H1 (cell line): Measurements from ENCODE around the gene ENOSF1. TPM values are rescaled to one million over a fixed set of nuclear protein-coding genes. Genes with fewer than 3 reads are reported as not detected.

ENCODE experiments used
- CTCF ChIA-PET: fragments of 300-600 bp; sonication (Branson Sonifier 250); formaldehyde crosslinking; loops from one replicate; lab custom pipeline; 2021; ENCODE audit not compliant: partially characterized antibody; lab: Charles Lee
- POLR2A ChIA-PET: fragments of 300-600 bp; sonication (Branson Sonifier 250); formaldehyde crosslinking; loops from one replicate; lab custom pipeline; 2021; ENCODE audit warnings: inconsistent platforms; ENCODE audit not compliant: partially characterized antibody; lab: Charles Lee
- DNase-seq, 2 experiments: peaks; one replicate each; pipeline versions ENCODE4 v3.0.0 to v3.0.0-alpha.2; 2010 to 2022; ENCODE audit warnings: low spot score in 2 of 2, low read depth in 1 of 2, mixed read lengths in 1 of 2
- FAIRE-seq: peaks from 2 replicates; lab custom pipeline; 2011; peaks lifted over from hg19 to GRCh38; lab: Jason Lieb, UNC
- H2AFZ ChIP-seq: 2 replicates; pipeline ENCODE4 v1.8.1; 2012; ENCODE audit warnings: low read length, inconsistent platforms
- H2AK5ac ChIP-seq: 2 replicates; pipeline ENCODE4 v1.6.1; 2013; ENCODE audit warnings: low read depth, low read length
- H2BK120ac ChIP-seq: replicated peaks from 2 replicates; pipeline ENCODE3; 2013; ENCODE audit warnings: low read depth, low read length, inconsistent platforms
- H2BK12ac ChIP-seq: 2 replicates; pipeline ENCODE4 v1.6.1; 2013; ENCODE audit warnings: low read depth, low read length
- H2BK15ac ChIP-seq: 2 replicates; pipeline ENCODE4 v1.6.1; 2013; ENCODE audit warnings: low read length
- H2BK20ac ChIP-seq: 2 replicates; pipeline ENCODE4 v1.6.1; 2013; ENCODE audit warnings: low read length
- H2BK5ac ChIP-seq: 2 replicates; pipeline ENCODE4 v1.6.1; 2013; ENCODE audit warnings: low read depth, low read length
- H3K14ac ChIP-seq: 2 replicates; pipeline ENCODE4 v1.6.1; 2013; ENCODE audit warnings: inconsistent platforms; ENCODE audit not compliant: insufficient read length
- H3K18ac ChIP-seq: 2 replicates; pipeline ENCODE4 v1.6.1; 2013; ENCODE audit warnings: low read length; ENCODE audit errors: extremely low read depth
- H3K23ac ChIP-seq: 2 replicates; pipeline ENCODE4 v1.6.1; 2013; ENCODE audit warnings: inconsistent platforms; ENCODE audit not compliant: insufficient read length
- H3K23me2 ChIP-seq: 2 replicates; pipeline ENCODE4 v1.6.1; 2013; ENCODE audit warnings: low read depth, low read length
- H3K27ac ChIP-seq: 2 replicates; pipeline ENCODE4 v1.6.1; 2011; ENCODE audit warnings: low read depth, low read length, inconsistent platforms
- H3K27me3 ChIP-seq, 4 experiments: replicated peaks in 1 of 4; 1 replicate in 1 of 4; 2 replicates in 3 of 4; pipeline versions ENCODE4 v1.6.1 to v1.8.1; 2011 to 2013; ENCODE audit warnings: low read length in 3 of 4, mild to moderate bottlenecking in 3 of 4, inconsistent platforms in 2 of 4, mixed read lengths in 2 of 4, moderate library complexity in 1 of 4; ENCODE audit not compliant: control insufficient read depth in 3 of 4, insufficient read depth in 3 of 4; ENCODE audit errors: extremely low read depth in 1 of 4
- H3K36me3 ChIP-seq, 4 experiments: 2 replicates each; pipeline versions ENCODE4 v1.6.1 to v1.8.1; 2011 to 2013; ENCODE audit warnings: mild to moderate bottlenecking in 4 of 4, low read length in 3 of 4, moderate library complexity in 2 of 4, control low read depth in 1 of 4, inconsistent platforms in 1 of 4; ENCODE audit not compliant: insufficient read depth in 4 of 4, control insufficient read depth in 2 of 4
- H3K4ac ChIP-seq: replicated peaks from 2 replicates; pipeline ENCODE3; 2013; ENCODE audit warnings: low read length, low read depth, mixed read lengths, inconsistent platforms; ENCODE audit not compliant: insufficient read length
- H3K4me1 ChIP-seq, 4 experiments: replicated peaks in 1 of 4; 1 replicate in 1 of 4; 2 replicates in 3 of 4; pipeline versions ENCODE4 v1.6.1 to v1.8.1; 2011 to 2013; ENCODE audit warnings: low read length in 3 of 4, inconsistent platforms in 2 of 4, mixed read lengths in 1 of 4; ENCODE audit not compliant: insufficient read depth in 4 of 4, control insufficient read depth in 3 of 4
- H3K4me2 ChIP-seq, 2 experiments: 2 replicates each; pipeline versions ENCODE4 v1.6.1 to v1.8.1; 2011 to 2013; ENCODE audit warnings: low read depth in 2 of 2, low read length in 2 of 2, control low read depth in 1 of 2, inconsistent platforms in 1 of 2, mild to moderate bottlenecking in 1 of 2; ENCODE audit not compliant: insufficient read depth in 1 of 2
- H3K4me3 ChIP-seq, 4 experiments: fragments of 200-600, 300-600 bp in 1 of 4; sonication (generic), shearing (Covaris generic), sonication (Bioruptor Twin) in 1 of 4; 2 replicates each; pipeline versions ENCODE4 v1.5.1 to v1.8.1; 2011 to 2016; ENCODE audit warnings: low read length in 4 of 4, low read depth in 3 of 4, control low read depth in 2 of 4, inconsistent platforms in 2 of 4, mild to moderate bottlenecking in 2 of 4, mixed read lengths in 1 of 4, moderate library complexity in 1 of 4; ENCODE audit not compliant: insufficient read depth in 2 of 4; ENCODE audit errors: extremely low read depth in 1 of 4
- H3K56ac ChIP-seq: replicated peaks from 2 replicates; pipeline ENCODE3; 2013; ENCODE audit warnings: low read depth, mild to moderate bottlenecking, mixed read lengths, low read length, inconsistent platforms; ENCODE audit not compliant: insufficient read length
- H3K79me1 ChIP-seq: 2 replicates; pipeline ENCODE4 v1.6.1; 2013; ENCODE audit warnings: low read depth, low read length, control low read depth
- H3K79me2 ChIP-seq, 2 experiments: 2 replicates each; pipeline versions ENCODE4 v1.6.1 to v1.8.1; 2012 to 2013; ENCODE audit warnings: low read length in 2 of 2, mild to moderate bottlenecking in 2 of 2, inconsistent platforms in 1 of 2; ENCODE audit not compliant: insufficient read depth in 2 of 2, control insufficient read depth in 1 of 2
- H3K9ac ChIP-seq, 4 experiments: replicated peaks in 1 of 4; 1 replicate in 1 of 4; 2 replicates in 3 of 4; pipeline versions ENCODE4 v1.6.1 to v1.8.1; 2011 to 2013; ENCODE audit warnings: low read depth in 3 of 4, low read length in 3 of 4, control low read depth in 2 of 4, mild to moderate bottlenecking in 2 of 4, moderate library complexity in 2 of 4, inconsistent platforms in 1 of 4; ENCODE audit errors: extremely low read depth in 1 of 4
- H3K9me3 ChIP-seq, 2 experiments: 2 replicates each; pipeline versions ENCODE4 v1.6.1 to v1.8.1; 2012 to 2013; ENCODE audit warnings: mild to moderate bottlenecking in 2 of 2, moderate library complexity in 2 of 2, control low read depth in 1 of 2, inconsistent platforms in 1 of 2, low read depth in 1 of 2, low read length in 1 of 2, mixed read lengths in 1 of 2; ENCODE audit not compliant: insufficient read depth in 2 of 2
- H4K20me1 ChIP-seq, 2 experiments: replicated peaks in 1 of 2; 2 replicates each; pipeline versions ENCODE3 to v1.8.1; 2011 to 2013; ENCODE audit warnings: inconsistent platforms in 2 of 2, low read length in 2 of 2, mild to moderate bottlenecking in 1 of 2; ENCODE audit not compliant: insufficient read depth in 2 of 2, control insufficient read depth in 1 of 2
- H4K5ac ChIP-seq: 2 replicates; pipeline ENCODE4 v1.6.1; 2013; ENCODE audit warnings: low read length, low read depth, mixed read lengths, inconsistent platforms; ENCODE audit not compliant: insufficient read length
- H4K8ac ChIP-seq: 2 replicates; pipeline ENCODE4 v1.8.0; 2013; ENCODE audit warnings: mild to moderate bottlenecking, moderate library complexity, low read length, inconsistent platforms; ENCODE audit not compliant: insufficient read depth; ENCODE audit errors: extremely low read depth
- H4K91ac ChIP-seq: replicated peaks from 2 replicates; pipeline ENCODE3; 2013; ENCODE audit warnings: low read length, mixed read lengths, inconsistent platforms; ENCODE audit not compliant: insufficient read length
- BRCA1 ChIP-seq: IDR thresholded peaks from 2 replicates; pipeline ENCODE4 v1.6.1; 2012; ENCODE audit warnings: low read depth, low read length, improper control_type of control experiment
- CREB1 ChIP-seq: IDR thresholded peaks from 2 replicates; pipeline ENCODE4 v1.6.1; 2012; ENCODE audit warnings: inconsistent platforms
- CTCF ChIP-seq, 3 experiments: IDR thresholded peaks; 1 replicate in 2 of 3; 2 replicates in 1 of 3; pipeline versions ENCODE4 v1.5.1 to v1.6.1; 2011; ENCODE audit warnings: low read length in 3 of 3, mild to moderate bottlenecking in 3 of 3, inconsistent platforms in 2 of 3, low read depth in 1 of 3, moderate library complexity in 1 of 3; ENCODE audit not compliant: insufficient read depth in 1 of 3; ENCODE audit errors: control extremely low read depth in 1 of 3
- HDAC6 ChIP-seq: IDR thresholded peaks from one replicate; pipeline ENCODE4 v1.7.1; 2012; ENCODE audit warnings: low read depth, mild to moderate bottlenecking, inconsistent platforms, low read length, moderate library complexity
- JUND ChIP-seq: IDR thresholded peaks from 2 replicates; pipeline ENCODE4 v1.6.1; 2011; ENCODE audit warnings: mild to moderate bottlenecking, improper control_type of control experiment, low read length
- MAX ChIP-seq: IDR thresholded peaks from 2 replicates; pipeline ENCODE4 v1.6.1; 2012; ENCODE audit warnings: inconsistent platforms
- POLR2A ChIP-seq, 2 experiments: IDR thresholded peaks; 1 replicate in 1 of 2; 2 replicates in 1 of 2; pipeline ENCODE4 v1.6.1; 2011; ENCODE audit warnings: low read depth in 2 of 2, low read length in 2 of 2, mild to moderate bottlenecking in 2 of 2; ENCODE audit errors: control extremely low read depth in 1 of 2
- RAD21 ChIP-seq, 2 experiments: IDR thresholded peaks in 1 of 2; conservative IDR thresholded peaks in 1 of 2; 2 replicates each; pipeline ENCODE4 v1.6.1; 2011; ENCODE audit warnings: low read depth in 2 of 2, low read length in 2 of 2, improper control_type of control experiment in 1 of 2, inconsistent platforms in 1 of 2, mild to moderate bottlenecking in 1 of 2, moderate library complexity in 1 of 2
- SAP30 ChIP-seq: fragments of 300-600 bp; sonication (generic); IDR thresholded peaks from 2 replicates; pipeline ENCODE4 v1.7.1; 2012; ENCODE audit warnings: low read length, moderate library complexity, mild to moderate bottlenecking, inconsistent platforms; ENCODE audit not compliant: insufficient read depth, insufficient replicate concordance
- TCF12 ChIP-seq: IDR thresholded peaks from 2 replicates; pipeline ENCODE4 v1.6.1; 2011; ENCODE audit warnings: low read depth, mild to moderate bottlenecking, low read length
- TEAD4 ChIP-seq: IDR thresholded peaks from 2 replicates; pipeline ENCODE4 v1.6.1; 2012; ENCODE audit warnings: low read depth, low read length, inconsistent platforms, mixed read lengths
- polyA plus RNA-seq, 7 experiments: library from polyadenylated mRNA; depleted of rRNA in 3 of 7; stranded (reverse) in 5 of 7; unstranded in 2 of 7; fragments of >200 nt in 5 of 7; fragments of 200-250 nt in 2 of 7; gene quantifications; 1 replicate in 5 of 7; 2 replicates in 1 of 7; 4 replicates in 1 of 7; pipeline versions ENCODE4 v1.2.1 to v1.2.3, GENCODE V29; 2011 to 2013; ENCODE audit warnings: missing spikeins in 2 of 7, mixed read lengths in 2 of 7
- total RNA-seq: library from RNA; stranded (reverse); fragmentation: NEBNext Ultra II Directional; extraction: Animal tissue kit (Norgen Biotek cat#: 25700); gene quantifications from 2 replicates; pipeline ENCODE4 v1.2.1, GENCODE V29; 2021

The ENOSF1 gene
- total and polyA plus RNA-seq, 2 of the 8 experiments (the other 6 are each of a cell fraction or from before 2014, with no cell fraction given): 15.4 to 26.4 TPM

- Histone ChIP-seq H3K79me2 (no peaks in the 10 kb centered on the region), H3K9me3 (no peaks in the 10 kb centered on the region), H2BK20ac (no peak overlapping the region), H3K27ac (no peak overlapping the region), H4K91ac (no peak overlapping the region), H3K4me1 (no peaks in the 10 kb centered on the region), H4K5ac (no peak overlapping the region), H3K27me3 (no peaks in the 10 kb centered on the region), H4K20me1 (no peaks in the 10 kb centered on the region), H3K4ac (no peak overlapping the region), H2BK120ac (no peak overlapping the region), H3K14ac (no peak overlapping the region), H3K79me1 (no peaks in the 10 kb centered on the region), H2BK15ac (no peak overlapping the region), H3K4me3 (no peak overlapping the region), H2BK12ac (no peak overlapping the region), H4K8ac (no peak overlapping the region), H2AK5ac (no peak overlapping the region), H3K36me3 (peaks cover 4 to 42% (median 17%) of the 10 kb centered on the region in 4 experiments; a peak in 7 of 8 replicates), H3K4me2 (no peak overlapping the region), H2BK5ac (no peak overlapping the region), H3K23ac (no peak overlapping the region), H3K9ac (no peak overlapping the region), H3K18ac (no peak overlapping the region), H3K23me2 (no peaks in the 10 kb centered on the region), H2AFZ (no peak overlapping the region), H3K56ac (no peak overlapping the region)
- DNase-seq: no peak
- POLR2A ChIA-PET: no interaction called here
- CTCF ChIA-PET: interaction anchor here (0.5 to 6.8 kb wide), 12 partner anchors 9 to 98 kb away, joined by 3 to 110 read pairs (median 6); no protein-coding TSS in a partner anchor
- FAIRE-seq: no peak
- TF ChIP-seq TEAD4 (no peak), SAP30 (no peak), JUND (no peak), HDAC6 (no peak), TCF12 (no peak), RAD21 (IDR thresholded peaks at IDR 0.05 in 1 of 2, conservative IDR thresholded peaks at IDR 0.05 in 1 of 2; ENCODE audit: low read depth in 2 of 2, low read length in 2 of 2) (peak; percentile 77 to 78), MAX (no peak), POLR2A (IDR thresholded peaks at IDR 0.05; ENCODE audit: control extremely low read depth in 1 of 2, low read depth in 2 of 2, low read length in 2 of 2) (no peak), BRCA1 (no peak), CREB1 (no peak), CTCF (IDR thresholded peaks at IDR 0.05; ENCODE audit: control extremely low read depth in 1 of 3, insufficient read depth in 1 of 3, low read depth in 1 of 3, low read length in 3 of 3) (peak in 2 of 3 experiments; percentile 41 to 54; a peak in 2 of 4 replicates)
Measured at GRCh38 chr18:741931-742512, 29.6 kb upstream of the ENOSF1 start.
